DOHH2 (cell line): ENCODE measurements around the gene ABLIM3.

Experiments
- EZH2phosphoT487 ChIP-seq: fragments of 200-600 bp; sonication (generic); IDR thresholded peaks from 2 replicates; pipeline ENCODE4 v1.6.1; 2017; ENCODE audit warnings: borderline replicate concordance, mild to moderate bottlenecking, antibody characterized with exemption, low read length, moderate library complexity, mixed read lengths
- TF ChIP-seq, protein P1 (sequence below): fragments of 200-600 bp; sonication (generic); IDR thresholded peaks from one replicate; pipeline ENCODE4 v1.5.1; 2014; ENCODE audit warnings: antibody characterized with exemption, mild to moderate bottlenecking, low read depth, low read length; ENCODE audit not compliant: poor library complexity, severe bottlenecking

- TF ChIP-seq, protein P1, sequence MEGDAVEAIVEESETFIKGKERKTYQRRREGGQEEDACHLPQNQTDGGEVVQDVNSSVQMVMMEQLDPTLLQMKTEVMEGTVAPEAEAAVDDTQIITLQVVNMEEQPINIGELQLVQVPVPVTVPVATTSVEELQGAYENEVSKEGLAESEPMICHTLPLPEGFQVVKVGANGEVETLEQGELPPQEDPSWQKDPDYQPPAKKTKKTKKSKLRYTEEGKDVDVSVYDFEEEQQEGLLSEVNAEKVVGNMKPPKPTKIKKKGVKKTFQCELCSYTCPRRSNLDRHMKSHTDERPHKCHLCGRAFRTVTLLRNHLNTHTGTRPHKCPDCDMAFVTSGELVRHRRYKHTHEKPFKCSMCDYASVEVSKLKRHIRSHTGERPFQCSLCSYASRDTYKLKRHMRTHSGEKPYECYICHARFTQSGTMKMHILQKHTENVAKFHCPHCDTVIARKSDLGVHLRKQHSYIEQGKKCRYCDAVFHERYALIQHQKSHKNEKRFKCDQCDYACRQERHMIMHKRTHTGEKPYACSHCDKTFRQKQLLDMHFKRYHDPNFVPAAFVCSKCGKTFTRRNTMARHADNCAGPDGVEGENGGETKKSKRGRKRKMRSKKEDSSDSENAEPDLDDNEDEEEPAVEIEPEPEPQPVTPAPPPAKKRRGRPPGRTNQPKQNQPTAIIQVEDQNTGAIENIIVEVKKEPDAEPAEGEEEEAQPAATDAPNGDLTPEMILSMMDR: no peak
- no peak for TF ChIP-seq EZH2phosphoT487
Measured at GRCh38 chr5:149161026-149161687, 19.9 kb downstream of the ABLIM3 start.
